GM12892 (cell line): ENCODE data around the gene OR5K2.

Experiments used
- POLR2A ChIP-seq: IDR thresholded peaks from 2 replicates; pipeline ENCODE4 v1.6.1; 2011; ENCODE audit warnings: low read depth, low read length, control low read depth
- TAF1 ChIP-seq: IDR thresholded peaks from 2 replicates; pipeline ENCODE4 v1.6.1; 2011; ENCODE audit warnings: low read depth, mild to moderate bottlenecking, control low read depth, low read length, borderline replicate concordance

DNA sequence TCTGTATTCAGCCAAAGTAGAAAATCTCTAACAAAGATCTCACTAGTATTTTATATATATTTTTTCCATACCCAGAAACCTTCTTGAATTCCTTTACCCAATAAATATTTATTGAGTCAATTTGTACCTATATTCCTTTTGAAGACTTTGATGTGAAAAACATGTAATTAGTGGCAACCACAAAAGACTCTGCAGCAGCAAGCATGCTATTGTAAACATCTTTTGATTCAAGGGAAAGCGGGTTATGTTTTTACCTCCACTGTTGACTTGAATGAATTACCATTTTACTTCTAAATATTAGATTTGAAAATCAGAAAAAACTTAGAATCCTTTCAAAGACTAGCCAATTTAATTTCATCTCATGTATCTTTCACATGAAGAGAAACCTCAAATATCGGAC lies 36.7 kb downstream of the OR5K2 start:
- TF ChIP-seq TAF1 (no peak), POLR2A (no peak)
